Measurements from ENCODE around the gene SSH2. TPM values are rescaled to one million over a fixed set of nuclear protein-coding genes. Genes with fewer than 3 reads are reported as not detected.

Gene SSH2
- total RNA-seq, 1 experiment from 2014 or later: 8.5 TPM

GRCh38 chr17:29933379-29933778 lies 3.4 kb upstream of the SSH2 start:
- TF ChIP-seq EZH2 (IDR thresholded peaks at IDR 0.05; ENCODE audit: low read length, unreplicated experiment): no peak
- peak; percentile 53 for TF ChIP-seq CTCF (conservative IDR thresholded peaks at IDR 0.05; ENCODE audit: low read depth, low read length)
- TF ChIP-seq EZH2phosphoT487 (IDR thresholded peaks at IDR 0.05; ENCODE audit: borderline replicate concordance, low read length): no peak
- H3K27ac ChIP-seq (ENCODE audit: low read length): no peak overlapping the region
- H2AFZ ChIP-seq (ENCODE audit: low read length): no peak overlapping the region
- H3K9ac ChIP-seq (ENCODE audit: low read length): no peak overlapping the region
- ChIA-PET POLR2A (ENCODE audit: unreplicated experiment) (no interaction called here), CTCF (interaction anchor here (0.6 to 1.0 kb wide), 2 partner anchors 128 to 294 kb away, joined by 3 to 4 read pairs; no protein-coding TSS in a partner anchor)
- no peak overlapping the region for H3K4me3 ChIP-seq (ENCODE audit: low read length)
- intact Hi-C loops (cut with micrococcal nuclease): loop anchor here (1.0 to 5.0 kb wide), 3 partner anchors 69 to 160 kb away; no protein-coding TSS in a partner anchor
- 0 out of 2 replicates have a peak overlapping the region, but pooled peaks have one; percentile 19 for H3K4me2 ChIP-seq (ENCODE audit: low read length)
- no peaks in the 10 kb centered on the region for H3K9me3 ChIP-seq (ENCODE audit: low read length)
- no peaks in the 10 kb centered on the region for H3F3A ChIP-seq (ENCODE audit: low read length, unreplicated experiment)
- H3K4me1 ChIP-seq (ENCODE audit: insufficient read depth, low read length): peaks cover 14% of the 10 kb centered on the region
- DNase-seq (peak; percentile 39), ATAC-seq (no peak)
- no peaks in the 10 kb centered on the region for H4K20me1 ChIP-seq (ENCODE audit: low read length)
- H3K79me2 ChIP-seq (ENCODE audit: low read length): peaks cover 12% of the 10 kb centered on the region
- no peaks in the 10 kb centered on the region for H3K36me3 ChIP-seq (ENCODE audit: low read depth, low read length)
- no TSS peak for BruUV-seq (replicated peaks)
- H3K9me2 ChIP-seq (replicated peaks; ENCODE audit: low read length): no peaks in the 10 kb centered on the region
- no peaks in the 10 kb centered on the region for H3K27me3 ChIP-seq (ENCODE audit: low read length)

- no TSS peak for BruUV-seq (replicated peaks)
- TF ChIP-seq EZH2 (IDR thresholded peaks at IDR 0.05; ENCODE audit: low read length, unreplicated experiment): no peak
- TF ChIP-seq CTCF (conservative IDR thresholded peaks at IDR 0.05; ENCODE audit: low read depth, low read length): peak; percentile 89
- H3K27me3 ChIP-seq (ENCODE audit: low read length): no peaks in the 10 kb centered on the region
- H3K9ac ChIP-seq (ENCODE audit: low read length): 0 out of 2 replicates have a peak overlapping the region, but pooled peaks have one; percentile 66
- DNase-seq (peak; percentile 62), ATAC-seq (peak; percentile 57)
- H3K4me3 ChIP-seq (ENCODE audit: low read length): peak overlapping the region; percentile 85
- no peaks in the 10 kb centered on the region for H4K20me1 ChIP-seq (ENCODE audit: low read length)
- H3K9me2 ChIP-seq (replicated peaks; ENCODE audit: low read length): no peaks in the 10 kb centered on the region
- H3K9me3 ChIP-seq (ENCODE audit: low read length): no peaks in the 10 kb centered on the region
- intact Hi-C loops (cut with micrococcal nuclease): loop anchor here (1.0 to 5.0 kb wide), 4 partner anchors 63 to 292 kb away; no protein-coding TSS in a partner anchor
- peak overlapping the region; percentile 87 for H3K4me2 ChIP-seq (ENCODE audit: low read length)
- H3F3A ChIP-seq (ENCODE audit: low read length, unreplicated experiment): no peaks in the 10 kb centered on the region
- no peak overlapping the region for H3K27ac ChIP-seq (ENCODE audit: low read length)
- CTCF ChIA-PET: interaction anchor here (0.6 to 2.4 kb wide), 6 partner anchors 64 to 292 kb away, joined by 3 to 43 read pairs (median 10); no protein-coding TSS in a partner anchor
- H3K36me3 ChIP-seq (ENCODE audit: low read depth, low read length): no peaks in the 10 kb centered on the region
- peaks cover 23% of the 10 kb centered on the region for H3K4me1 ChIP-seq (ENCODE audit: insufficient read depth, low read length)
- H2AFZ ChIP-seq (ENCODE audit: low read length): peak overlapping the region; percentile 89
- H3K79me2 ChIP-seq (ENCODE audit: low read length): peaks cover 32% of the 10 kb centered on the region
- POLR2A ChIA-PET (ENCODE audit: unreplicated experiment): interaction anchor here (0.6 kb wide), 1 partner anchor 11 kb away, joined by 5 read pairs; no protein-coding TSS in a partner anchor
Measured at GRCh38 chr17:29931231-29931932, 1.4 kb upstream of the SSH2 start.

All from PC-3 (cell line).